Mesodermal cell (in vitro differentiated cells): ENCODE data around the gene RAD18.

Source experiments
- H3K27ac ChIP-seq: 2 replicates; pipeline ENCODE4 v1.7.0; 2013; ENCODE audit warnings: mild to moderate bottlenecking, low read depth, low read length, moderate library complexity; ENCODE audit not compliant: severe bottlenecking
- H3K36me3 ChIP-seq: 2 replicates; pipeline ENCODE4 v1.7.1; 2013; ENCODE audit warnings: mild to moderate bottlenecking, low read length, moderate library complexity; ENCODE audit not compliant: control insufficient read depth, insufficient read depth
- H3K4me1 ChIP-seq: one replicate; pipeline ENCODE4 v1.7.1; 2013; ENCODE audit warnings: mild to moderate bottlenecking, low read length; ENCODE audit not compliant: insufficient read depth, control insufficient read depth, poor library complexity, severe bottlenecking
- H3K4me3 ChIP-seq: 2 replicates; pipeline ENCODE4 v1.7.0; 2013; ENCODE audit warnings: low read length, control low read depth, mild to moderate bottlenecking; ENCODE audit not compliant: insufficient read depth, poor library complexity, severe bottlenecking; ENCODE audit errors: extremely low read depth
- H3K9me3 ChIP-seq: 2 replicates; pipeline ENCODE4 v1.7.1; 2013; ENCODE audit warnings: mild to moderate bottlenecking, low read length, moderate library complexity; ENCODE audit not compliant: control insufficient read depth
- WGBS, 2 experiments: methylation state at CpG; one replicate each; pipeline ENCODE4 v1.1.5; 2013; ENCODE audit warnings: missing lambda C conversion rate in 2 of 2; ENCODE audit not compliant: insufficient coverage in 2 of 2; 5-methylcytosine and 5-hydroxymethylcytosine counted together

Gene RAD18

GRCh38 chr3:8942115-8942514, 21.2 kb downstream of the RAD18 start:
- H3K4me3 ChIP-seq, result no peak overlapping the region
- H3K36me3 ChIP-seq, result peaks cover 71% of the 10 kb centered on the region
- no peak overlapping the region for H3K27ac ChIP-seq
- peaks cover 6% of the 10 kb centered on the region for H3K9me3 ChIP-seq
- 89 to 100% methylated on average over 3 to 4 of the region's 4 CpGs for WGBS, 2 experiments
- H3K4me1 ChIP-seq, result peaks cover 7% of the 10 kb centered on the region

GRCh38 chr3:8938021-8938420, 25.3 kb downstream of the RAD18 start:
- Histone ChIP-seq H3K27ac (no peak overlapping the region), H3K4me1 (peaks cover 8% of the 10 kb centered on the region), H3K9me3 (peaks cover 3% of the 10 kb centered on the region), H3K36me3 (peaks cover 53% of the 10 kb centered on the region), H3K4me3 (no peak overlapping the region)
- 100% methylated on average over 1 of the region's 1 CpG; no CpG with 5 or more reads in 1 of the 2 experiments for WGBS, 2 experiments

GRCh38 chr3:8937064-8938020, 25.9 kb downstream of the RAD18 start:
- H3K4me1 ChIP-seq, result peaks cover 8% of the 10 kb centered on the region
- no peak overlapping the region for H3K4me3 ChIP-seq
- H3K27ac ChIP-seq, result no peak overlapping the region
- H3K36me3 ChIP-seq, result peaks cover 46% of the 10 kb centered on the region
- 70 to 100% methylated on average over 2 of the region's 6 CpGs for WGBS, 2 experiments
- no peaks in the 10 kb centered on the region for H3K9me3 ChIP-seq

- Histone ChIP-seq H3K36me3 (peaks cover 10% of the 10 kb centered on the region), H3K4me1 (peaks cover 5% of the 10 kb centered on the region), H3K4me3 (no peak overlapping the region), H3K9me3 (no peaks in the 10 kb centered on the region), H3K27ac (no peak overlapping the region)
- 75 to 96% methylated on average over 2 of the region's 2 CpGs for WGBS, 2 experiments
These were observed 30.8 kb downstream of the RAD18 start for GRCh38 chr3:8932507-8932906.

- Histone ChIP-seq H3K4me3 (no peak overlapping the region), H3K27ac (no peak overlapping the region), H3K36me3 (peaks cover 6% of the 10 kb centered on the region), H3K9me3 (no peaks in the 10 kb centered on the region), H3K4me1 (no peaks in the 10 kb centered on the region)
- 92 to 100% methylated on average over 2 of the region's 3 CpGs for WGBS, 2 experiments
These were observed 31.9 kb downstream of the RAD18 start for GRCh38 chr3:8931342-8931741.

GRCh38 chr3:8929860-8930259, 33.4 kb downstream of the RAD18 start:
- Histone ChIP-seq H3K4me1 (no peaks in the 10 kb centered on the region), H3K27ac (no peak overlapping the region), H3K36me3 (no peaks in the 10 kb centered on the region), H3K9me3 (no peaks in the 10 kb centered on the region), H3K4me3 (no peak overlapping the region)
- no CpG with 5 or more reads among the region's 4 CpGs for WGBS, 2 experiments

- WGBS, 2 experiments, result 90 to 95% methylated on average over 3 to 4 of the region's 4 CpGs
- H3K4me1 ChIP-seq, result no peaks in the 10 kb centered on the region
- H3K9me3 ChIP-seq, result no peaks in the 10 kb centered on the region
- no peak overlapping the region for H3K4me3 ChIP-seq
- H3K36me3 ChIP-seq, result peaks cover 18% of the 10 kb centered on the region
- H3K27ac ChIP-seq, result no peak overlapping the region
These were observed 48.8 kb downstream of the RAD18 start for GRCh38 chr3:8914491-8914890.

- H3K27ac ChIP-seq, result no peak overlapping the region
- H3K4me1 ChIP-seq, result no peaks in the 10 kb centered on the region
- H3K4me3 ChIP-seq, result no peak overlapping the region
- no peaks in the 10 kb centered on the region for H3K9me3 ChIP-seq
- 100% methylated on average over 1 of the region's 2 CpGs; no CpG with 5 or more reads in 1 of the 2 experiments for WGBS, 2 experiments
- H3K36me3 ChIP-seq, result peaks cover 35% of the 10 kb centered on the region
These were observed 51.5 kb downstream of the RAD18 start for GRCh38 chr3:8911781-8912180.

- 93 to 100% methylated on average over 3 of the region's 3 CpGs for WGBS, 2 experiments
- no peaks in the 10 kb centered on the region for H3K4me1 ChIP-seq
- peaks cover 35% of the 10 kb centered on the region for H3K36me3 ChIP-seq
- no peak overlapping the region for H3K27ac ChIP-seq
- no peaks in the 10 kb centered on the region for H3K9me3 ChIP-seq
- no peak overlapping the region for H3K4me3 ChIP-seq
These were observed 54.1 kb downstream of the RAD18 start for GRCh38 chr3:8909160-8909559.

- 96 to 97% methylated on average over 3 to 4 of the region's 5 CpGs for WGBS, 2 experiments
- Histone ChIP-seq H3K4me1 (no peaks in the 10 kb centered on the region), H3K4me3 (no peak overlapping the region), H3K36me3 (peaks cover 18% of the 10 kb centered on the region), H3K9me3 (no peaks in the 10 kb centered on the region), H3K27ac (no peak overlapping the region)
These were observed 60.1 kb downstream of the RAD18 start for GRCh38 chr3:8903191-8903590.

- no peaks in the 10 kb centered on the region for H3K9me3 ChIP-seq
- no peak overlapping the region for H3K27ac ChIP-seq
- 93% methylated on average over 2 of the region's 3 CpGs; no CpG with 5 or more reads in 1 of the 2 experiments for WGBS, 2 experiments
- H3K4me3 ChIP-seq, result no peak overlapping the region
- H3K36me3 ChIP-seq, result peaks cover 11% of the 10 kb centered on the region
- H3K4me1 ChIP-seq, result no peaks in the 10 kb centered on the region
These were observed 62.4 kb downstream of the RAD18 start for GRCh38 chr3:8900869-8901268.
